GM12892 (cell line): ENCODE results near the gene DOCK1.

Experiments used
- POLR2A ChIP-seq: IDR thresholded peaks from 2 replicates; pipeline ENCODE4 v1.6.1; 2011; ENCODE audit warnings: low read depth, low read length, control low read depth
- POLR2AphosphoS5 ChIP-seq: IDR thresholded peaks from 2 replicates; pipeline ENCODE4 v1.6.1; 2011; ENCODE audit warnings: low read depth, low read length, control low read depth

DNA sequence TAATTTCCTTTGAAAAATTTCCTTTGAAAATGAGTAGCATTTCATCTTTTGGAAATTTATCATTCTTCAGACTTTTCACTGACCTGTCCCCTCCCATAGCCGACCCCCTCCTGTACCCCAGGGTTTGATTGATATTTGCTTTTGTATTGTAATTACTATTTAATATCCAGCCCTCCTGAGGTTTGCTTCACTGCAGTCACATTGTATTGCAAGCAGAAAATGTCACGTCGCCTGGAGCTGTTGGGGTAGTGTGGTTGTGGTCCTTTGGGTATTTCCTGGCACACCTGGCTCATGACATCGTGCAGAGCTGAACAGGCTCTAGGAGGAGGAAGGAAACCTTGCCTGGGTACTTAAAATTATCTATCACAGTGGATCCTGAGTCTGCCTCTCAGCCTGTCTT, 175.1 kb downstream of the DOCK1 start:
- TF ChIP-seq POLR2AphosphoS5 (no peak), POLR2A (no peak)
